HG02571 (cell line): ENCODE measurements around the gene LYRM4.
A peak's percentile ranks its signal among the peaks of the same experiment; 100 is the strongest.

Experiments
- ATAC-seq: cut with Tn5 transposase; IDR thresholded peaks from one replicate; pipeline ENCODE4 v1.9.1; 2021; ENCODE audit warnings: mild to moderate bottlenecking, moderate library complexity; ENCODE audit not compliant: unreplicated experiment

LYRM4 gene

GRCh38 chr6:5103250-5103649 lies 157.5 kb downstream of the LYRM4 start:
- no peak for ATAC-seq

GRCh38 chr6:5102267-5102970 lies 158.3 kb downstream of the LYRM4 start:
- ATAC-seq = no peak

- no peak for ATAC-seq
These were observed 159.9 kb downstream of the LYRM4 start for GRCh38 chr6:5100806-5101205.

- no peak for ATAC-seq
These were observed 161.2 kb downstream of the LYRM4 start for GRCh38 chr6:5099537-5099936.

GRCh38 chr6:5098501-5099270 lies 162.1 kb downstream of the LYRM4 start:
- no peak for ATAC-seq

- ATAC-seq = no peak
These were observed 164.3 kb downstream of the LYRM4 start for GRCh38 chr6:5096482-5096881.

- peak; percentile 66 for ATAC-seq
These were observed 165.5 kb downstream of the LYRM4 start for GRCh38 chr6:5095236-5095635.

- ATAC-seq = no peak
These were observed 166.4 kb downstream of the LYRM4 start for GRCh38 chr6:5094327-5094726.

GRCh38 chr6:5093231-5094015 lies 167.3 kb downstream of the LYRM4 start:
- ATAC-seq = no peak

GRCh38 chr6:5091210-5092069 lies 169.3 kb downstream of the LYRM4 start:
- no peak for ATAC-seq

GRCh38 chr6:5090603-5091002 lies 170.1 kb downstream of the LYRM4 start:
- no peak for ATAC-seq

- ATAC-seq = no peak
These were observed 171.0 kb downstream of the LYRM4 start for GRCh38 chr6:5089481-5090438.

- ATAC-seq = no peak
These were observed 172.0 kb downstream of the LYRM4 start for GRCh38 chr6:5088780-5089179.

GRCh38 chr6:5087389-5087788 lies 173.4 kb downstream of the LYRM4 start:
- no peak for ATAC-seq

GRCh38 chr6:5086294-5086890 lies 174.4 kb downstream of the LYRM4 start:
- ATAC-seq = no peak

GRCh38 chr6:5085648-5086293 lies 175.0 kb downstream of the LYRM4 start:
- no peak for ATAC-seq

GRCh38 chr6:5084781-5085647 lies 175.7 kb downstream of the LYRM4 start, which contains the start of gene PPP1R3G:
PPP1R3G (plus strand) TSS chr6:5085341; CDS start chr6:5085486, 145 bp downstream.
- peak; percentile 41 for ATAC-seq

GRCh38 chr6:5084360-5084780 lies 176.4 kb downstream of the LYRM4 start:
- peak; percentile 30 for ATAC-seq
